ENCODE results near the gene PRKCD.

DNA sequence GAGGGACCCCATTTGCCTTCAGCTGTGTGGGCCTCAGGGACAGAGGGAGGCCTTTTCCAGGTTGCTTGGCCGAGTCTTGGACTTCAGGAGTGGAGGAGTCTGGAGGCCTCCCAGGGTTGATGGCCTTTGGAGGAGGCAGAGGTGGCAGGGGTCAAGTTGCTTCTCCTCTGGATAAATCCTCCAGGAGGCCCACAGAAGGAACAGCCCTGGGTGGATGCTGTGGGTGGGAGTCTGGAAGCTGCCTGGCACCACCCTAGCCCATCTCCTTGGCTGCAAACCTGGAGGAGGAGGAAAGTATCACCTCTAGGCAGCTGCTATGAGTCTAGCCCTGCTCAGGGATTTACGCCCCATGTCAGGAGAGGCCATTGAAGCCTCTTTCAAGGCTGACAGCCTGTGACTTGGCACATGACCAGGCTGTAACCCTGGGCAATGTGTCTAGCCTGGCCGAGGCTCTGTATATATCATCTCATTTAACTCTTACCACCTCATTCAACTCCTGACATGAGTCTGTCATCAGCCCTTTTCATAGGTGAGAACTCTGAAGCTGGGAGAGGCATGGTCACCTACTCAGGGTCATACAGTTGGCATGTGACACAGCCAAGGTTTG is 2.9 kb upstream of the PRKCD start:
- no peak for TF ChIP-seq EZH2 (IDR thresholded peaks at IDR 0.05; ENCODE audit: borderline replicate concordance, insufficient read depth, low read depth, low read length, poor library complexity, severe bottlenecking)
- TF ChIP-seq, protein P1, sequence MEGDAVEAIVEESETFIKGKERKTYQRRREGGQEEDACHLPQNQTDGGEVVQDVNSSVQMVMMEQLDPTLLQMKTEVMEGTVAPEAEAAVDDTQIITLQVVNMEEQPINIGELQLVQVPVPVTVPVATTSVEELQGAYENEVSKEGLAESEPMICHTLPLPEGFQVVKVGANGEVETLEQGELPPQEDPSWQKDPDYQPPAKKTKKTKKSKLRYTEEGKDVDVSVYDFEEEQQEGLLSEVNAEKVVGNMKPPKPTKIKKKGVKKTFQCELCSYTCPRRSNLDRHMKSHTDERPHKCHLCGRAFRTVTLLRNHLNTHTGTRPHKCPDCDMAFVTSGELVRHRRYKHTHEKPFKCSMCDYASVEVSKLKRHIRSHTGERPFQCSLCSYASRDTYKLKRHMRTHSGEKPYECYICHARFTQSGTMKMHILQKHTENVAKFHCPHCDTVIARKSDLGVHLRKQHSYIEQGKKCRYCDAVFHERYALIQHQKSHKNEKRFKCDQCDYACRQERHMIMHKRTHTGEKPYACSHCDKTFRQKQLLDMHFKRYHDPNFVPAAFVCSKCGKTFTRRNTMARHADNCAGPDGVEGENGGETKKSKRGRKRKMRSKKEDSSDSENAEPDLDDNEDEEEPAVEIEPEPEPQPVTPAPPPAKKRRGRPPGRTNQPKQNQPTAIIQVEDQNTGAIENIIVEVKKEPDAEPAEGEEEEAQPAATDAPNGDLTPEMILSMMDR (IDR thresholded peaks at IDR 0.05): no peak
